ENCODE measurements around the gene SPATA31C2.
A peak's percentile ranks its signal among the peaks of the same experiment; 100 is the strongest.
"Not testable (repeated sequence)": the region's sequence is repeated elsewhere in the genome, so short reads cannot be mapped to it uniquely, and the experiment has no call there.

Gene SPATA31C2

DNA sequence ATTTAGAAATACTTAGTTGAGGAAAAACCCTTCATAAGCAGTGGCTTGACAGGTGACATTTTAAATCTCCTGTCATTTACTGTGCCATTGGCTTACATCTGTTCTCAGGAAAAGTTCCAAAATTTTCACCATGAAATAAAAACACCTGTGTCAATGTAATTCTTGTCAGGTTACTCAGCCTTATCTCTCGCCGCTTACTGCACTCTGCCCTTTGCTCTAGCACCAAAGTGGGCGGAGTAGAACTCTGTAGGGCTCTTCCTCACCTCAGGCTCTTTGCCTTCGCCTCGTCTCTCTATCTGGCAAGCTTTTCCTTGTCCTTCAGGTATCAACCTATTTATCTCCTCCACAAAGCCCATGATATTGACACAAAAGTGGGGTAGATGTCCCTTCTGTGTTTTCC, 20.2 kb downstream of the SPATA31C2 start:
- not testable (repeated sequence) for FAIRE-seq

DNA sequence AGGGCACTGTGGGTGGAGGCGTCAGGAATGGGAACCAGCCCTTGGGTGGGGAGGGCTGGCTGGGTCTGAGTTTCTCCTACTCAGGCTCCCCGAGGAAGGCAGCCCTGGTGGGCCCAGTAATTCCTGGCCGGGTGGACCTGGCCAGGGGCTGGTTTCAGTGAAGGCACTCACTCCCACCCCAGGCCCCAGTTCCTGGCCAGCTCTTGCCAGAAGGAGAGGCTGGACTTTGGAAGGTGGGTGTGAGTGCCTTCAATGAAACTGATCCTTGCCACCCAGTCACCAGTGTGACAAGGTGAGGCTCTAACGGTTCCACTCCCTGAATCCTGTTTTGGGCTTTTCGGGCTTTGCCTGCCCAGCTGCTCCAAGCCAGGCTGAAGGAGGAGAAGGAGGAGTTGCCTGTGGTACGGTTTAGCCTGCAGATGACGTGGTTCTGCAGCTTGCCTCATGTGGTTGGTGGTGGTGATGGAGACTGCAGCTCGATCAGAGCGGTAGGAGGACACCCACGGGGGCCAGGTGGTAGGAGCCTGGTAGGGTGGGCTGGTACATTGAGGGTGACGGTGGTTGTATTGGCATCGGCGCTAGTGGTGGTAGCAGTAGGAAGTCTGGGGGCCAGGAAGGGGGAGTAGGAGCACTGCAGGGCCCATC, 23.2 kb downstream of the SPATA31C2 start:
- FAIRE-seq = not testable (repeated sequence)

DNA sequence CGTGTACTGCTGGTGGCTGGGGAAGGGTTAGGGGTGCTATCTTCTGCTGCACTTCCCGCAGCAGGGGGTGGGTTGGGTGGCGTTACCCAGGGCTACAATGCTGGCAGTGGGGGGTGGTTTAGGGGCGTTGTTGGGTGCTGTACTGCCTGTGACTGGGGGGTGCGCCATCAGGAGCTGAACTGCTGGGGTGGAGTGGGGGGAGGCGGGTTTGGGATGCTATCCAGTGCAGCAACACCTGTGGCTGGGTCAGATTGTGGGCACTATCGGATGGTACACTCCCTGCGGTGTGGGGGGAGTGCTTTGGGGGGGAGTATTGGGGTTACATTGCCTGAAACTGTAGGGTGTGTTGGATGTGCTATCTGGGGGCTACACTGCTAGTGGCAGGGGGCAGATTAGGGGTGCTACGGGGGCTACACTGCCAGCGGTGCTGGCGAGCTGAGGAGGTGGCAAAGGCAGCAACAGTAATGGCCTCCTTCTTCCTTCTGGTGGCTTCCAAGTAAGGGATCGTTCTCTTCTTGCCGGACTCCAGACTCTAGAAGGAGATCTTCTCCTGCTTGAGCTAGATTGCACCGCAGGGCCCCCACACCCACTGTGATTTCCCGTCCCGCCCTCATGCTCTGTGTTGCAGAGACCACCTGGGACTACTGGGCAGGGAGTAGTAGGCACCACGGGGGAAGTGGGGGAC, 23.9 kb downstream of the SPATA31C2 start:
- FAIRE-seq = not testable (repeated sequence)

DNA sequence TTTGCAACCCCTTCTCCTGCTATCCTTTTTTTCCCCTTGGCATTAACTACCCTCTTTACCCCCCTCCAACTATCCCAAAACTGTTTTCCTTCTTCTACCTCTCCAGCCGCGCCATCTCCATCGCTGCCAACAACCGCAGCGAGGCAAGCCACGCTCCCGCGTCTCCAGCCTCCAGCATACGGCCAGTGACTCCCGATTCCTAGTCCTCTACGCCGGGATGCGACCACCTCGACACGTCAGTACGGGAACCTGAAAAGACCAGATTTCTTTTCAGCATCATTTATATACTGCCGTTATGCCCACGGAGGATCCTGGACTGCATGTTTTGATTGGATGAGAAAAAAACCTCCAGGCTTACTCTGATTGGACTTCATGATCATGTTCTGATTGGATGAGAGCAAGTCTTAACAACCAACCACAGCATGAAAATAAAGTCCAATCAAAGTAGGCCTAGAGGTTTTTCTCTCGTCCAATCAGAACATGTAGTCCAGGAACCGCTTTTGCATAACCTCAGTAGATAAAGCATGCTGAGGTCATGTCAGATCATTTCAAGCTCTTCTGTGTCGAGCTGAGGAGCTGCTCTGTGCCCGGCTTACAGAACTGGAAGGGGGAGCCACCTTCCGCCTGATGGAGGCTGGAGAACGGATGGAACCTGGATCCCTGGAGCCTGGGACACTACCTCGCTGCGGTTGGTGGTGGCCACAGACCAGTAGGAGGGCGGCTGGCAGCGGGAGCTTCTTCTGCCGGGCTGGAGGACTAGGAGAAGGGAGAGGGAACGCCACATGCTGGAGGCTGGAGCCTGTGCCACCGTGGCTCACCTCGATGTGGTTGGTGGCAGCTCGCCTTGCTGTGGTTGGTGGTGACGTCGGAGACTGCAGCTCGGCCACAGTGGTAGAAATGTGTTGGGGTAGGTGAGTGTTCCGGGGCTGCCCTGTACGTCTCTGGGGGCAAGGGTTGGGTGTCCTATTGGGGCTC, 24.8 kb downstream of the SPATA31C2 start:
- FAIRE-seq = not testable (repeated sequence)

DNA sequence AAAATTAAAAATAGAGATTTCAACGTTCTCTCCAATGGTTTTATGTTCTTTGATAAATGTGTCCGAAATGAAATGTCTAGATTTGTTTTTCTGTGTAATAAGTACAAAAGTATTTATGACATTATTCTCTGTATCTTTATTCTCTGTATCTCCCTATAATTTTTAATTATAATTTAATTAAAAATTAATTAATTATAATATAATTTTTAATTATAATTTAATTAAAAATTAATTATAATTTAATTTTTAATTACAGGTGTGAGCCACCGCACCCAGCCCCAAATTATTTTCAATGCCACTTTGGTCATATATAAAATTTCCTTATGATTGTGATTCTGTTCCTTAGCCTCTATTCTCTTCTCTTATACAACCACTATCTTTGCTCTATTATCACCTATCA, 28.2 kb downstream of the SPATA31C2 start:
- FAIRE-seq = peak; percentile 28

DNA sequence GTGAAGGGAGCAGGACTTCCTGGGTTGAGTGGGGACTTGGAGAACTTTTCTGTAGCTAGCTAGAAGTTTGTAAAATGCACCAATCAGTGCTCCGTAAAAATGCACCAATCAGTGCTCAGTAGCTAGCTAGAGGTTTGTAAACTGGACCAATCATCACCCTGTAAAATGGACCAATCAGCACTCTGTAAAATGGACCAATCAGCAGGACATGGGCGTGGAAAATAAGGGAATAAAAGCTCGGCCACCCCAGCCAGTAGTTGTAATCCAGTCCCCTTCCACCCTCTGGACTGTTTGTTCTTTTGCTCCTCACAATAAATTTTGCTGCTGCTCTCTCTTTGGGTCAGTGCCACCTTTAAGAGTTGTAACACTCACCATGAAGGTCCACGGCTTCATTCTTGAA, 29.5 kb downstream of the SPATA31C2 start:
- FAIRE-seq = no peak

DNA sequence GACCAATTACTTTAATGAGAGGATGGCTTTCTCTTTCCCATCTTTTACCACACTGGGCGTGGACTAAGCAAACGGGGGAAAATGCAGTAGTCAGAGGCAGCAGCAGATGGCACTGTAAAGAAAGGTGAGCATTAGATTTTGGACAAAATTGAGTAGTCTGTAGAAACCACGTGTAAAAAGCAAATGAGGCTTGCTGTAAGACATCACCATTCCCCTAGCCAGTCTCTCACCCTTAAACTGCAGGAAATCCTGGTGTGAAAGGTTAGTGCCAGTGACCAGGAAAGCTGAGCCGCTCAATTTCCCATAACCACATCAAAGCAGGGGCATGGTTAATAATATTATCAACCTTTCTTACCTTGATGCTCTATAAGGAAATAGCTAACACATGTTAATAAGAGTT, 31.8 kb downstream of the SPATA31C2 start:
- FAIRE-seq = no peak

DNA sequence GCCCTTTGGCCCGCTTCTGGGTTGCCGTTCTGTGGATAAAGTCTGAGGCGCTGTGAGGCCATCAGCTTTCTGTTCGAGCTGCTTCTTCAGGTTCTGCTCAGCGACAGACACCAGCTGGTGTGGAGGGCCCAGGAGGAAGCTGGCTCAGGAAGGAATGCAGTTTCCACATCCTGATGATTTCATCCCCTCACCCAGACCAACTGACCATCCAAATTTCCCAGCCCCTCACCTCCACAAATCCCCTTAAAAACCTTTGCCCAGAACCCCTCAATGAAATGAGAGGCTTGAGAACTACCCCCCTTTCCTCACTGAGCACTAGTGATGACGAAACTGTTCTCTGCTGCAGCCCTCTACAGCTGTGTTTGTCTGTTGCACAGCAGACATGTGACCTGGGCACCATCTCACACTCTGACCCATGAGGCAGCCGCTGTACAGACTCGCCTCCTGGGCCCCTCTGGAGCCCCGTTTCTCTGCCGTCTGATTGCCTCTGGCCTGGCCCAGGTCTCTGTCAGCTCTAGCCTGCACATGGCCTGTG, 45.4 kb downstream of the SPATA31C2 start:
- FAIRE-seq = no peak

DNA sequence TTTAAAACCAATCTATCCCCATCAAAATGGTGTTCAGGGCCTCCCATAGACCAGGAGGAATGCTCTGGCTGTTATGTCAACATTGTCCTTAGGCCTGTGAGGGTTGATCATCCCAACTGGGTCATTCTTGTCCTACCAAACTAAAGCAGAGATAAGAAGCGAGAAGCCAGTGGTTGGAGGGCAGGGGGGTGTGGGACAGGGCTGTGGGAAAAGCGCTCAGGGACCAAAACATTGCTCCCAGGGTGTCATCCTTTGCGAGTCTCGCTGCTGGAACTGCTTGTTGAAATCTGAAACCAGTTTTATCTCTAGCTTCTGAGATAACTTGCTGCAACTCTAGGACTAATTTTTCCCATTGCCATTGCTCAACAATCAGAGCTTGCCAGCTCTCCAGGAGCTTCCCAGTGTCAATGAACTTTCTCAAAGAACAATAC, 48.1 kb downstream of the SPATA31C2 start:
- FAIRE-seq = no peak

DNA sequence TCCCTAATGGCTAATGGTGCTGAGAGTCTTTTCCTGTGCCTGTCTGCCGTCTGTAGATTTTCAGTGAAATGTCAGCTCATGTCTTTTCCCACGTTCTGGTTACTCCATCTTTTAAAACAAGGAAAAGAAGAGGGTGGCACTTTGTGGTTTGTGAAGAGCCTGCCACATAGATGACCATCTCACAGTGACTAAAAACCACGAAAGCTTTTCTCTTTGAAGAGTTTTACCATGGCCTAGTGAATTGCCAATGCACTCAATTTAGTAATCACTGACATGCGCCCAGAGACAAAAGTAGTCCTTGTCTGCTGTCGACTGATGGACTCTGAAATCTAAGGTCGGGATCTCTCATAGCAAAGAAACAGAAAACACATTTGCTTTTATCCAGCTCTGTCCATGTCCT, 50.4 kb downstream of the SPATA31C2 start:
- no peak for FAIRE-seq

DNA sequence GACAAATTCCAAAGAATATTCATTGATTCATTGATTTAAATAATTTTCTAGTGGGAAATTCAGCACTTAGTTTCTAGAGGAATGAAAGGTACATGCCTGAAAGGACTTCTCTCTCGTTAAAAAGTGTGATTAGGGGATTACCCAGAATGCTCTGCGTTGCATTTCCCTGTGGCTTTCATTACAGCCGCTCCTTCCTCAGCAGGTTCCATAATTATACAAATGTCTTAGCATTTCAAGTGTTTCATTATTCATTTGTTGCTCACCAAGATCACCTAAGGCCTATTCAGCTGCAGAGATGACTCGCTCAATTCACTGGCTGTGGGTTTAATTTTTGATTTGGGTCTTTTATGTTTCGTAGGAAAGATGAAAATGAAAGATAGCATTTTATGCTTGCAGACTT, 52.8 kb downstream of the SPATA31C2 start:
- no peak for FAIRE-seq

DNA sequence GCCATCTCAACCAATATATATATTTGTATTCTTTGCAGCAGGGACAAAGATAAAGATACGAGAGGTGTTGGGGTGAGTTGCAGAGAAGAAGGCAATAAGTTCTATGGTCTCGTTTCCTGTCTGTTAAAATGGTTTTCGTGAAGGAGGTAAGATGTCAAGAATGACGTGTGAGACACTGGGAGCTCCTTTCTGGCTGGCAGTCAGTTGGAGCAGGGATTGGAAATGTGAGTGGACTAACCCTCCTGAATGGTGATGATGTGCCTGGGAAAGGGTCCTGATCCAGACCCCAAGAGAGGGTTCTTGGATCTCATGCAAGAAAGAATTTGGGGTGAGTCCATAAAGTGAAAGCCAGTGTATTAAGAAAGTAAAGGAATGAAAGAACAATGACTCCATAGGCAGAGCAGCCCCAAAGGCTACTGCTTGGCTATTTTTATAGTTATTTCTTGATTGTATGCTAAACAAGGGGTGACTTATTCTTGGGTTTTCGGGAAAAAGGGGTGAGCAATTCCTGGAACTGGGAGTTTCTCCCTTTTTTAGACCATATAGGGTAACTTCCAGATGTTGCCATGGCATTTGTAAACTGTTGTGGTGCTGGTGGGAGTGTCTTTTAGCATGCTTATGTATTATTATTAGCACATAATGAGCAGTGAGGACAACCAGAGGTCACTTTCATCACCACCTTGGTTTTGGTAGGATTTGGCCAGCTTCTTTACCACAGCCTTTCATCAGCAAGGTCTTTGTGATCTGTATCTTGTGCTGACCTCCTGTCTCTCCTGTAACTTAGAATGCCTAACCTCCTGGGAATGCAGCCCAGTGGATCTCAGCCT, 53.7 kb downstream of the SPATA31C2 start:
- no peak for FAIRE-seq

All from TTC549 (cell line).